Measurements from ENCODE around the gene FAM110C.

- TF ChIP-seq, protein P1, sequence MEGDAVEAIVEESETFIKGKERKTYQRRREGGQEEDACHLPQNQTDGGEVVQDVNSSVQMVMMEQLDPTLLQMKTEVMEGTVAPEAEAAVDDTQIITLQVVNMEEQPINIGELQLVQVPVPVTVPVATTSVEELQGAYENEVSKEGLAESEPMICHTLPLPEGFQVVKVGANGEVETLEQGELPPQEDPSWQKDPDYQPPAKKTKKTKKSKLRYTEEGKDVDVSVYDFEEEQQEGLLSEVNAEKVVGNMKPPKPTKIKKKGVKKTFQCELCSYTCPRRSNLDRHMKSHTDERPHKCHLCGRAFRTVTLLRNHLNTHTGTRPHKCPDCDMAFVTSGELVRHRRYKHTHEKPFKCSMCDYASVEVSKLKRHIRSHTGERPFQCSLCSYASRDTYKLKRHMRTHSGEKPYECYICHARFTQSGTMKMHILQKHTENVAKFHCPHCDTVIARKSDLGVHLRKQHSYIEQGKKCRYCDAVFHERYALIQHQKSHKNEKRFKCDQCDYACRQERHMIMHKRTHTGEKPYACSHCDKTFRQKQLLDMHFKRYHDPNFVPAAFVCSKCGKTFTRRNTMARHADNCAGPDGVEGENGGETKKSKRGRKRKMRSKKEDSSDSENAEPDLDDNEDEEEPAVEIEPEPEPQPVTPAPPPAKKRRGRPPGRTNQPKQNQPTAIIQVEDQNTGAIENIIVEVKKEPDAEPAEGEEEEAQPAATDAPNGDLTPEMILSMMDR (optimal IDR thresholded peaks at IDR 0.05 in 1 of 3, IDR thresholded peaks at IDR 0.05 in 1 of 3, conservative IDR thresholded peaks at IDR 0.05 in 1 of 3; ENCODE audit: extremely low read depth in 1 of 3, insufficient read depth in 2 of 3, low read length in 3 of 3) = no peak
- TF ChIP-seq EZH2 (IDR thresholded peaks at IDR 0.05; ENCODE audit: low read length) = no peak
Observed at GRCh38 chr2:23283-23682, 23.0 kb downstream of the FAM110C start.

All from keratinocyte (primary cell).